Esophagus muscularis mucosa (tissue), 4 donors: ENCODE results near the gene CDH4. TPM values are rescaled to one million over a fixed set of nuclear protein-coding genes. Genes with fewer than 3 reads are reported as not detected.

Experiments used
- DNase-seq: peaks from one replicate; pipeline ENCODE4 v3.0.0-alpha.2; 2017; ENCODE audit errors: extremely low spot score
- H3K27ac ChIP-seq, 4 donors: fragments of 200-600 bp; sonication (generic); replicated peaks in 1 of 4; 1 replicate in 3 of 4; 2 replicates in 1 of 4; pipeline ENCODE4 v1.5.1; 2016 to 2019; ENCODE audit warnings: mild to moderate bottlenecking in 1 of 4
- H3K27me3 ChIP-seq, 4 donors: fragments of 200-600 bp; sonication (generic); one replicate each; pipeline versions ENCODE4 v1.5.1 to v1.6.0; 2016 to 2019
- H3K36me3 ChIP-seq, 4 donors: fragments of 200-600 bp; sonication (generic); one replicate each; pipeline ENCODE4 v1.5.1; 2016 to 2019
- H3K4me1 ChIP-seq, 4 donors: fragments of 200-600 bp; sonication (generic); one replicate each; pipeline ENCODE4 v1.5.1; 2016 to 2019
- H3K4me3 ChIP-seq, 4 donors: fragments of 200-600 bp; sonication (generic); 1 replicate in 2 of 4; 2 replicates in 2 of 4; pipeline ENCODE4 v1.5.1; 2016 to 2019; ENCODE audit warnings: mild to moderate bottlenecking in 4 of 4, moderate library complexity in 1 of 4
- H3K9me3 ChIP-seq, 4 donors: fragments of 200-600 bp; sonication (generic); 1 replicate in 3 of 4; 2 replicates in 1 of 4; pipeline ENCODE4 v1.5.1; 2016 to 2019
- EP300 ChIP-seq: sonication (generic); formaldehyde crosslinking; IDR thresholded peaks from one replicate; pipeline ENCODE4 v1.6.1; 2017; ENCODE audit warnings: antibody characterized with exemption
- POLR2A ChIP-seq: fragments of 450-650 bp; IDR thresholded peaks from one replicate; pipeline ENCODE4 v1.6.1; 2017; ENCODE audit warnings: antibody characterized with exemption, moderate library complexity, mild to moderate bottlenecking, low read depth
- POLR2AphosphoS5 ChIP-seq, 2 donors: sonication (generic); formaldehyde crosslinking; IDR thresholded peaks; one replicate each; pipeline ENCODE4 v1.6.1; 2017; ENCODE audit warnings: antibody characterized with exemption in 2 of 2
- WGBS: methylation state at CpG from one replicate; pipeline ENCODE4 v1.1.5; 2018; 5-methylcytosine and 5-hydroxymethylcytosine counted together
- intact Hi-C: fragments of 100-400 bp; cut with DNase I; formaldehyde crosslinking; loops from one replicate; pipeline ENCODE4 v1.15.1; 2023
- total RNA-seq, 4 donors: library from RNA; depleted of rRNA; stranded (reverse); fragments of >200 nt; gene quantifications; one replicate each; pipeline versions ENCODE4 v1.1.0 to v1.2.1, GENCODE V29; 2016
- TF ChIP-seq, protein P1 (sequence below), 3 experiments: fragments of 200-600 bp in 2 of 3; fragments of 450-650 bp in 1 of 3; sonication (generic) in 2 of 3; IDR thresholded peaks; one replicate each; pipeline ENCODE4 v1.5.1; 2017 to 2019; ENCODE audit warnings: antibody characterized with exemption in 3 of 3, mild to moderate bottlenecking in 2 of 3, moderate library complexity in 1 of 3

The CDH4 gene
- total RNA-seq, 4 donors from 2014 or later: 0.42 to 1.3 (median 0.48) TPM

DNA sequence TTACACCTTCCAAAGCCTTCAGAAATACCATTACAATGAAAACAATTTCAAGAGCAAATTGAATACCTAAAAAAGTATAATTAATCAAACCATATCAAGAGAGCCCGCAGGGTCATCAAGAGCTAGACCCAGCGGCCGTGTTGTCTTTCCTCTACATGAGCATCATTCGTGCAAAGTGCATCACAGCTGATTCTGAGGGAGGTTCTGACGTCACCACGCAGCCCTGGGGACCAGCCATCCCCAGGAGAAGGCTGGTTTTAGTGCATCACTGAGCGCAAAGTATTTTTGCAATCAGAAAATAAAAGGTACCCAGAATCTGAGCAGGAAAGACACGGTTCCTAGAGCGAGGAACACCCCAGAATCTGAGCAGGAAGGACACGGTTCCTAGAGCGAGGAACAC lies 371.4 kb downstream of the CDH4 start:
- Histone ChIP-seq H3K4me3 (no peak overlapping the region), H3K36me3 (no peaks in the 10 kb centered on the region), H3K9me3 (no peaks in the 10 kb centered on the region), H3K4me1 (peaks cover 0 to 2% (median under 1%) of the 10 kb centered on the region in 4 donors), H3K27ac (no peak overlapping the region), H3K27me3 (peaks cover 0 to 60% (median 2%) of the 10 kb centered on the region in 4 donors)
- WGBS: 83% methylated on average over 11 of the region's 11 CpGs
- intact Hi-C loops: no loop called here
- DNase-seq: no peak
- no peak for TF ChIP-seq EP300
- TF ChIP-seq, protein P1, sequence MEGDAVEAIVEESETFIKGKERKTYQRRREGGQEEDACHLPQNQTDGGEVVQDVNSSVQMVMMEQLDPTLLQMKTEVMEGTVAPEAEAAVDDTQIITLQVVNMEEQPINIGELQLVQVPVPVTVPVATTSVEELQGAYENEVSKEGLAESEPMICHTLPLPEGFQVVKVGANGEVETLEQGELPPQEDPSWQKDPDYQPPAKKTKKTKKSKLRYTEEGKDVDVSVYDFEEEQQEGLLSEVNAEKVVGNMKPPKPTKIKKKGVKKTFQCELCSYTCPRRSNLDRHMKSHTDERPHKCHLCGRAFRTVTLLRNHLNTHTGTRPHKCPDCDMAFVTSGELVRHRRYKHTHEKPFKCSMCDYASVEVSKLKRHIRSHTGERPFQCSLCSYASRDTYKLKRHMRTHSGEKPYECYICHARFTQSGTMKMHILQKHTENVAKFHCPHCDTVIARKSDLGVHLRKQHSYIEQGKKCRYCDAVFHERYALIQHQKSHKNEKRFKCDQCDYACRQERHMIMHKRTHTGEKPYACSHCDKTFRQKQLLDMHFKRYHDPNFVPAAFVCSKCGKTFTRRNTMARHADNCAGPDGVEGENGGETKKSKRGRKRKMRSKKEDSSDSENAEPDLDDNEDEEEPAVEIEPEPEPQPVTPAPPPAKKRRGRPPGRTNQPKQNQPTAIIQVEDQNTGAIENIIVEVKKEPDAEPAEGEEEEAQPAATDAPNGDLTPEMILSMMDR (IDR thresholded peaks at IDR 0.05): no peak
- no peak for TF ChIP-seq POLR2AphosphoS5 (IDR thresholded peaks at IDR 0.05)
- TF ChIP-seq POLR2A: no peak

- intact Hi-C loops: no loop called here
Observed at GRCh38 chr20:61625246-61625645, 373.2 kb downstream of the CDH4 start.

DNA sequence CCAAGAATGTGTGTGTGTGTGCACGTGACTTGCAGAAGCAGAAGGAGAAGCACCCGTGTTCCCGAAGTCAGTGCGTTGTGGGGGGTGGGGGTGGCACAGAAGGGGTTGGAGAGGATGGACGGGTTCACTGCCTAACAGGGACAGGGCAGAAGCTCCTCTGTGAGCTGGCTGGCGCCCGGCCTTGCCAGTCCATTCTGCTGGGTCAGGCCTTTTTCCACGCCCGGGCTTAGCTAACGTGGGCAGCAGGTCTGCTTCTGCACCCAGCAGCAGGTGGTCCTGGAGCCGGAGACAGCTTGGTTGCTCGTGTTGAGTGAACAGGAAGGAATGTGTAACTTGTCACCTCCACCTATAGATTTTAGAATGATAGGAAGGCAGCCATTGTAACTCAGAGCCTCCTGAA lies 374.4 kb downstream of the CDH4 start:
- DNase-seq: no peak
- Histone ChIP-seq H3K27ac (no peak overlapping the region), H3K4me3 (no peak overlapping the region), H3K4me1 (peaks cover 0 to 19% (median 8%) of the 10 kb centered on the region in 4 donors), H3K36me3 (no peaks in the 10 kb centered on the region), H3K27me3 (peaks cover 0 to 64% (median 2%) of the 10 kb centered on the region in 4 donors), H3K9me3 (no peaks in the 10 kb centered on the region)
- TF ChIP-seq POLR2AphosphoS5 (IDR thresholded peaks at IDR 0.05) (no peak), EP300 (no peak), POLR2A (no peak)
- TF ChIP-seq, protein P1 (IDR thresholded peaks at IDR 0.05): no peak
- intact Hi-C loops: no loop called here
- 96% methylated on average over 10 of the region's 12 CpGs for WGBS

More at GRCh38 chr20:61625246-61625645, 373.2 kb downstream of the CDH4 start:
- Histone ChIP-seq H3K9me3 (no peaks in the 10 kb centered on the region), H3K27me3 (peaks cover 0 to 58% (median 2%) of the 10 kb centered on the region in 4 donors), H3K36me3 (no peaks in the 10 kb centered on the region), H3K4me1 (peaks cover 0 to 19% (median 8%) of the 10 kb centered on the region in 4 donors), H3K4me3 (no peak overlapping the region), H3K27ac (no peak overlapping the region)
- no peak for TF ChIP-seq POLR2A
- TF ChIP-seq, protein P1 (IDR thresholded peaks at IDR 0.05): no peak
- no peak for TF ChIP-seq EP300
- no peak for TF ChIP-seq POLR2AphosphoS5 (IDR thresholded peaks at IDR 0.05)
- no peak for DNase-seq
- 86% methylated on average over 8 of the region's 8 CpGs for WGBS

DNA sequence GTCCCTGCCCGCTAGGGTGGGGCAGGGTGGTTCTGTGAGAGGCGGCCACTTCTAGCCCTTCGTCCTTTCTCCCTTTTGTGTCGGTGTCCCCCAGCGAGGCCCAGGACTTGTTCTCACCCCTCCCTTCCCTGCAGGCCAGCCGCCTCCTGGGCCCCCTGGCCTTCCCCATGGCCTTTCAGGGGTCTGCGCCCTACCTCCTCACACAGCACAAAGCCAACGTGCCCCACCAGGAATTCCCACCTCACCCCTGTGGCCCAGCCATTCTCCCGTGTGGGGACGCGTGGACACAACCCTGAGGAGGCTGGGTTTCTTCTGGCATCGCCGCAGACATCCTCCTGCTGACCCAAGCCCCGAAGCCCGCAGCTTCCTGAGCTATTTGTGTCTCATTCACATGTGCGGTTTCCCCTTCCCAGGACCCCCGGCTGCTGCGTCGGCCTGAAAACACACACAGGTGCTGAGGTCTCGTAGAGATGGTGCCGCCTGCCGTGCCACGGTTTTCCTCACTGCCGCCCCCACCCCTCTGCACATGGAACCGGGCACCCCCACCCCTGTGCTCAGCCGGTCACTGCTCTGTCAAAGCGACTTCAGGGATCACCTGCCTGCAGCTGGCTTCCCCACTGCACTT lies 375.8 kb downstream of the CDH4 start:
- Histone ChIP-seq H3K27ac (no peak overlapping the region), H3K27me3 (peaks cover 0 to 54% (median 2%) of the 10 kb centered on the region in 4 donors), H3K9me3 (no peaks in the 10 kb centered on the region), H3K4me3 (no peak overlapping the region), H3K36me3 (no peaks in the 10 kb centered on the region), H3K4me1 (peaks cover 0 to 19% (median 8%) of the 10 kb centered on the region in 4 donors)
- no peak for DNase-seq
- WGBS: 80% methylated on average over 27 of the region's 27 CpGs
- intact Hi-C loops: no loop called here
- TF ChIP-seq POLR2AphosphoS5 (IDR thresholded peaks at IDR 0.05): no peak
- TF ChIP-seq EP300: no peak
- TF ChIP-seq POLR2A: no peak
- TF ChIP-seq, protein P1 (IDR thresholded peaks at IDR 0.05): no peak
